GM18868 (cell line): ENCODE data around the gene MLN.

Experiments used
- ATAC-seq: cut with Tn5 transposase; IDR thresholded peaks from one replicate; pipeline ENCODE4 v1.9.1; 2021; ENCODE audit warnings: mild to moderate bottlenecking, moderate library complexity; ENCODE audit not compliant: unreplicated experiment

MLN gene, protein sequence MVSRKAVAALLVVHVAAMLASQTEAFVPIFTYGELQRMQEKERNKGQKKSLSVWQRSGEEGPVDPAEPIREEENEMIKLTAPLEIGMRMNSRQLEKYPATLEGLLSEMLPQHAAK

DNA sequence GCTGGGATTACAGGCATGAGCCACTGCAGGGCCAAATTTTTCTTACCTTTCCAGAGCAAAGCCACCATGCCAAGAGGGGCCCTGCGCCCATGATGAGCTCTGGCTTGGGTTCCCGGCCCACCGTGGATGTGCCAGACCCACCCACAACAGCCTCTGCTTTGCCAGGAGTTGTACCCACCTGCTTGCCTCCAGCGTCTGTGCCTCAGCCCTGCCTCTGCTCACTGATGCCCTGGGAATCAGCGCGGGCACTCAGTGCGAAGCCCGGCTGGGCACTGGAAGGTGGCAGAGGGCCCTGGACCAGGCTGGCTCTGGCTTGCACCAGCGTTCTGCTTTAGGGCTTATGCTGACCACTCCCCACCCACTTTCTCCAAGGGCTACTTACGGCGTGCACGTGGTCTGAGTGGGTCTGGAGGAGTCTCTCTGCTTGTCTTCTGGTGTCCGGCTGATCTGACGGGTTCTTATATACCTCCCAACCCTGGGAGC, at the start of gene MLN:
MLN (minus strand) TSS at position 433 of the 483 bp plus-strand sequence. CDS start 2,840 bp downstream, outside the sequence.
- ATAC-seq = no peak

DNA sequence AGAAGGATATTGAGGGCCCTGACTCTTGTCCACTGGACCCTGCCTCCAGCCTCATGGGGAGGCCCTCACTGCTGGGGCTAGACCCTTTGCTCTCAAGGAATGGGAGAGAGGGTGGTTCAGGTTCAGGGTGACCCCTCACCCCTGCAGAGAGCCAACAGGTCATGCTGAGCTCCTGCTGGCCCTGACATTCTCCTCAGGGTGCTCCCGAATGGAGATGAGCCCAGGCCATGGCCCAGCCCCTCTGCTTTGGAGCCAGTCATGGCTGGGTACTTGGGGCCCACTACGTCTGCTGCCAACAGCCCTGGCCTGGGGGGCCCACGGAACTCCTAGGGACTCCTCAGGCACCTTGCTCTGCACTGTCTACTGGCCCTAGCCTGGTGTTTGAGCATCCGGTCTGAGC, 49.2 kb upstream of the MLN start:
- ATAC-seq = no peak

DNA sequence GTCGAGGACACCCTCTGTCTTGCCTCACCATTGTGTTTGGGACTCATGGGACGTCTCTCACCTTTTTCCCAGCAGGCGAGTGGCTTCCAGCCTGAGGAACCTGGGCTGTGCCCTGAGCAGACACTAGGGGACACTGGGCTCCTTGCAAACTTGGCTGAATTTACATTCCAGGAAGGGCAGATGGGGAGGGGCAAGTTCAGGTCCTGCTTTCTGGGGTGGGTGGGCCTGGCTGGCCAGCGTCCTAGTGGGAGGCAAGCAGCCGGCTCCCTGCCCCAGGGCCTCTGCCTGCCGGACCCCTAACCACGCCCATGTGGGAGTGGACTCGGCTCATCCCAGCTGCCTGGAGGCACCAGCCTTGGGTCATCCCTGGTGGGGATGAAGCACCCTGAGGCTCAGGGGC, 48.2 kb upstream of the MLN start:
- ATAC-seq = no peak

DNA sequence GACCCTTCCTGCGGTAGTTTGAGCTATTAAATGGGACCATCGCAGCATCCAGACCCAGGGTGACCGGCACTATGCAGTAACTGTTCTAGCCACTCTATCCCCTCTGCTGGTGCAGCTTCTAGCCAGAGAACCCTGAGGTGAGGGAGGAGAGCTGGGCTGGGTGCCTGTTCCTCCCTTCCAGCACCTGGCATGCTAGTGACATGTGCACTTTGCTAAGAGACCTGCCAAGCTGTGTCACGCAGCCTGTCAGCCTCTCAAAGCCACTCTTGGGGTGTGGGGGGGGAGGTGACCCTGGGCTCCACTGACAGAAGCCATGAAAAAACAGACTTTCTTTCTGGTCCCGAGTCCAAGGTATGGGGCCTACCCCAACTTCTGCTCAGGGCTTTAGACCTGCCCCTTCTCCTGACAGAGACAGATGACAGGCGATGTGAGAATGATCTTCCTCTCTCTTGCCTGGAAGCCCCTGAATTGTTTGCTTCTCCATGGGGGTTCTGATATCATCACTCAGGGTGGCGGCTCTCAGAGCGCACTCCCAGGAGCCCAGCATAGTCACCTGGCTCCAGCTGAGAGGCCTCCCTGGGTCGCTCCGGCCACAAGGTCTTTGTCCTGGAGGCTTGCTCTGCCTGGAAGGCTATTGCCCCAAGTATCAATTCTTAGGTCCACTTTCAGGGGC, 47.2 kb upstream of the MLN start:
- no peak for ATAC-seq

DNA sequence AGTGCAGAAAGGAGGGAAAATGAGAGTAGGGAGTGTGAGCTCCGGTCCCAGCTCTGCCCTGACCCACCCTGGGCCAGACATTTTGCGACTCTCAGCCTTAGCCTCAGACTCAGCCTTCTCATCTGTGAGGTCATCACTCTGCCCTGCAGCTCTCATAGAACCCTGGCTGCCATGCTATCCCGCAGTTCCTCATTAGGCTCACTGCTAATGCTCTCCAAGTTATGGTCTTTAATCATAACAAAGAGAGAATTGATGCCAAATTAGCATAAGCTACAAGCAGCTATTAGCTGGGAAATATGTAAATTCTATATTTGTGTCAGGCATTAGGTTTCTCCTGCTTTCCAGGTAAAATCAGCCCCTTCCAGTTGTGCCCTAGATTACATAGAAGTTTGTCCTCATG, 46.5 kb upstream of the MLN start:
- ATAC-seq = no peak

DNA sequence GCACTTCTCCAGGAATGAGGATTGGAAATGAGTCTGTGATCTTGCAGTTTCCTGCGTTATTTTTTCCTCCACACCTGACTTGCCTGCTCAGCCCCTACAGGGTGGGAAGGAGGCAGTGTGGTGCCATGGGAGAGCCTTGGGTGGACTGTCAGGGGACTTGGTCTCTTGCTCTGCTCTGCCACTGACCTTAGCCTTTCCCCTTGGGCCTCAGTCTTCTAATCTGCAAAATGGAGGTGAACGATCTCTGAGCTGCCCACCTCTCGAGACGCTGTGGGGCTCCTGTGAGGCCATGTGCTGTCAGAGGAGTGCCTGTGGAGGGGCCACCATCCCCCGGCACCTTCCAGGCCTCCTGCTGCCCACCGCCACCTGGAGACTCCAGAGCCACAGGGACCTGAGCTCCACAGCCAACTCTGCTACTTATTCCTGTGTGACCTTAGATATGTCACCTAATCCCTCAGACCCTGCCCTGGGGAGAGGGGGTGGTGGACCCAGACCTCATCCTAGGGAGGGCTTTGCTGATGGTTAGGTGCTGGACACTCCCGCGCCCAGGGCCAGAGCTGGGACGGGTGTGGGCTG, 45.8 kb upstream of the MLN start:
- ATAC-seq = no peak

DNA sequence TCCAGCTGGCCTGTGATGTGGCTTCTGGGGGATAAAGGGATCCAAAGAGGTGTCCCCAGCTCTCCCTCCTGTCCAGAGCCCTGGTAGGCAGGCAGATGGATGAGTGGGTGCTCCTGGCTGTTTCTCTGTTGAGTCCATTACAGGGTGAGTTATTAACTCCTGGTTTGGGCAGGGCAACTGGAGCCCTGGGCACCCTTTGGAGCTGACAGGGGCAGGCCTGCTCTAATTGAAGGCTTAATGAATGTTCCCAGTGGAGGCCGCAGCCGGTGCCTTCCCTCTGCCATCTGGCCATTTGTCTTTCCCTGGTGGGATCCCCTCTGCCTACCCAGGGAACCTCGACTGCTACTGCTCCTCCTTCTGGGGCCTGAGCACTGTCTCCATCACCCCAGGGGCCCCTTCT, 44.7 kb upstream of the MLN start:
- no peak for ATAC-seq

DNA sequence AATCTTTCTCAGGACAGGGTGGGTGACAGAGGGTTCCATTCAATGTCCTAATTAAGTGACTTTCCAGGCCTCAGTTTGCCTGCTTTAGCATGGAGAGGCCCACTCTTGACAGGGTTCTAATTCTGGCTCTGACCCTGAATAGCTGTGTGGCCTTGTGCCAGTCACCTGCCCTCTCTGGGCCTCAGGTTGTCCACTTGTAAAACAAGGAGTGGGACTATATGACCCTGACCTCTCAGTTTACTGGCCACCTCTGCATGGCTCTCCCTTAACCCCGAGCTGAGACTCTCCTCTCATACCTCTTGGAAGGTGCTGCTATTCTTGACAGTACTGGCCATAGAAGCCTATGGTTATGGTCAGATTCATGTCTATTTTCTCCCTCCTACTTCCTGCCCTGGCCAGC, 44.1 kb upstream of the MLN start:
- no peak for ATAC-seq

DNA sequence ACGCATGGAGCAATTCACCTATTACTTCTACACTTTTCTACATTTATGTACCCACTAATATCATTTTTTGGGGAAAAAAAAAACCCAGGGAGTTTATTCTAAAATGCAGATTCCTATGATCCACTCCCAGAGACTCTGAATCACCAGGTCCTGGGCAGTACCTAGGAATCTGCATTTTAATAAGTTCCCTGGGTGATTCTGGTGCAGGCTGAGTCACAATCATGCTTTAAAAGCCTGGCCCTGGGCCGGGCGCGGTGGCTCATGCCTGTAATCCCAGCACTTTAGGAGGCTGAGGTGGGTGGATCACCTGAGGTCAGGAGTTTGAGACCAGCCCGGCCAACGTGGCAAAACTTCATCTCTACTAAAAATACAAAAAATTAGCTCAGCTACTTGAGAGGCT, 43.3 kb upstream of the MLN start:
- ATAC-seq = no peak

DNA sequence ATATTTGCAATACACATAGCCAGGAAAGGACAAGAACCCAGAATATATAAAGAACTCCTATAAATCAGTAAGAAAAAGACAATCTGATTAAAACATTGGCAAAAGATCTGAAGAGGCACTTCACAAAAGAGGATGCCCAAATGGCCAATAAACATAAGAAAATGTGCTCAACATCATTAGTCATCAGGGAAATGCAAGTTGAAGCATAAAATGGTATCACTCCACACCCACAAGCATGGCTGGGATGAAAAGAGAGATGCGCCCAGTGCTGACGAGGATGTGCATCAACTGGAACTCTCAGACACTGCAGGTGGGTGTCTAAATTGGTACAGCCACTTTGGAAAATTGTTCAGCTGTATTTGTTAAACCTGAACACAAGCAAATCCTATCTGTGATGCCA, 42.4 kb upstream of the MLN start:
- ATAC-seq = no peak

DNA sequence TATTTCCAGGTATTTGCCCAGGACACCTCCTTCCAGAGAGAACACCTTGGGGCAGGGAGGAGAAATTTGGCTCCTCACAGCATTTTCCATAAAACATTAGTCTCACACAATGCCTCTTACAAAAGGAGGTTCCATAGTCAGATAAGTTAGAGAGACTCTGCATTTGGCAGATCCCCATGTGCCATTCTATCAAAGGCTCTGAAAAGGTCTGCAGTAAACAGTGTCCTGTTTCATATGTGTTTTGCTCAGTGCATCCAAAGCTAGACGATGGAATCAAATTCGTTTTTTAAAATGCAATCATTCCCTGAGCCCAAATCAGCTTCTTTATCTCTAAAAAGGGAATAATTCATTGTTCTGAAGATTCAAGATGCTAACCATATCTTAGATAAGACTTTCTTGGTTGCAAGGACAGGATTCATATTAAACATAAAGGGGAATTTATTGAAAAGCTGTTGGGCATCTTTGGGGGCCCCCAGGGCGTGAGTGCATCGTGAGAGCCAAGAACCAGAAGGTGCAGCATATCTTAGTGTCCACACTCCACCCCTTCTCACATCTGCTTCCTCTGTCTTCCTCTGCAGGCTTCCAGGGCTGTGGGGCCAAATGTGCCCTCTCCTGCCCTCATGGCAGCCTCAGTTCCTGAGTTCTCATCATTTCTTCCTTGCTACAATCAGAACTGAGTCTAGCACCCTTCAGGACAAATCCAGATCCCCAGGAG, 41.4 kb upstream of the MLN start:
- ATAC-seq = no peak

DNA sequence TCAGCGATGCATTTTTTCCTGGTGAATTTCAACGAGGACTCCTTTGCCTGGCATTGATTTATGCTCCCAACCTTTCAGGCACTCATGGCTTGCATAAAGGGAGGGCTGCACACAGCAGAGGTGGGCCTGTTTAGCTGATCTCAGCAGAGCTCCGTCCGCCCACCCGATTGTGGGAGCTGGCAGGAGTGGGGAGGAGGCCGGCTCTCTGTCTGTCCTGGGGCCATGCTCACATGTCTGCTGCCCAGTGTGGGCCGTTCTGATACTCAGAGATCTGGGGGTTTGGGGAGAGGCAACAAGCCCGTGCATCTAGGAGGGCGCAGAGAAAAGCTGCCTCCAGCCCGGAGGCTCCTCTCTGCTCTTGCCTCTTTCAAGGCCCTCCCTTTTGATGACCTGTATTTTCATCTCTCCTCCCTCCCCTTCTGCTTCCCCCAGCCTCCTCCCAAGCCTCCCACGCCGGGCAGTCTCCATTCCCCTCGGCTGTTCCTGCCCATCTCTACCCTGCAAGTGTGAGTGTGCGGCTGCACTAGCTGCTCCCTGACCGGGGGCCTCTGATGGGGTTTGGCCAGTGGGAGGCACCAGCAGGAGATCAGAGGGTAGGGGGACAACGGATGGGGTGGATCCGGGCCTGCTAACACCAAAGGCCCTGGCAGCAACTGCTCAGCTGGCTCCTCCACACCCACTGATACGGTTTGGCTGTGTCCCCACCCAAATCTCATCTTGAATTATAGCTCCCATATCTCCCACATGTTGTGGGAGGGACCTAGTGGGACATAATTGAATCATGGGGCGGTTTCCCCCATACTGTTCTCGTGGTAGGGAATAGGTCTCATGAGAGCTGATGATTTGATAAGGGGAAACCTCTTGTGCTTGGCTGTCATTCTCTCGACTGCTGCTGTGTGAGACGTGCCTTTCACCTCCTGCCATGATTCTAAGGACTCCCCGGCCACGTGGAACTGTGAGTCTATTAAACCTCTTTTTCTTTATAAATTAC, 39.6 kb upstream of the MLN start:
- no peak for ATAC-seq

DNA sequence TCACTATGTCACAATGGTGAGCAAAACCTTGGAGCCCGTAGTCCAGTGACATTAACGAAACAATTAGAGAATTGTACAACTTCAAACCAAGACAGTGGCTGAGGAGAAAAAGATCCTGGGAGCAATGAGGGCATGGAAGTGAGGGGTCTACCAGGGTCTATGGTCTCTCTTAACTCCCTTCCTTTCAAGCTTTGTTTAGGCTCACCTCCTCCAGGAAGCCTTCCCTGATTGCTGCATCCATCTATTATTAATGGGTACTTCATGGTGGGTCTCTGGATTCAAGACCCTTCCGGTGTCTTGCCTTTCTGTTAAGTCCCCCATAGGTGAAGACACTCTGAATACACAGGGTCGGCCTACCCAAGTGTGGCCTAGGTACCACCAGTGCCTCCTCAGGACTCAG, 38.1 kb upstream of the MLN start:
- no peak for ATAC-seq

DNA sequence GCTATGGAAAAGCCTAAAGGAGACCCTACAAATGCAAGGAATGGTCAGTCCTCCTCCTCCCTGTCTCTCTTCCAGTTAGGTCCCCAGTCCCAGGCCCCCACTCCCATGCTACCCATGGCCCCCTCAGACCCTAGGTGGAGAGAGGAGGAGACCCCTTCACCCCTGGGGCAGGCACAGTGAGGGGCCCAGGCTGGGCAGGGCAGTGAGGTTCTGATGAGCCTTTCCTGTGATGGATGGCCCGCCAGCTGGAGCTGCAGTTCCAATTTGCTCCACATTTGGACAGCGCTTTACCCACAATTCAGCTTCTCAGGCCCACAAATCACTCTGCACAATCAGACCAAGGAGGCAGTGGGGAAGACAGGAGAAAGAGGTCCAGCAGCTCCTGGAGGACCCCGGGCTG, 37.3 kb upstream of the MLN start:
- no peak for ATAC-seq

DNA sequence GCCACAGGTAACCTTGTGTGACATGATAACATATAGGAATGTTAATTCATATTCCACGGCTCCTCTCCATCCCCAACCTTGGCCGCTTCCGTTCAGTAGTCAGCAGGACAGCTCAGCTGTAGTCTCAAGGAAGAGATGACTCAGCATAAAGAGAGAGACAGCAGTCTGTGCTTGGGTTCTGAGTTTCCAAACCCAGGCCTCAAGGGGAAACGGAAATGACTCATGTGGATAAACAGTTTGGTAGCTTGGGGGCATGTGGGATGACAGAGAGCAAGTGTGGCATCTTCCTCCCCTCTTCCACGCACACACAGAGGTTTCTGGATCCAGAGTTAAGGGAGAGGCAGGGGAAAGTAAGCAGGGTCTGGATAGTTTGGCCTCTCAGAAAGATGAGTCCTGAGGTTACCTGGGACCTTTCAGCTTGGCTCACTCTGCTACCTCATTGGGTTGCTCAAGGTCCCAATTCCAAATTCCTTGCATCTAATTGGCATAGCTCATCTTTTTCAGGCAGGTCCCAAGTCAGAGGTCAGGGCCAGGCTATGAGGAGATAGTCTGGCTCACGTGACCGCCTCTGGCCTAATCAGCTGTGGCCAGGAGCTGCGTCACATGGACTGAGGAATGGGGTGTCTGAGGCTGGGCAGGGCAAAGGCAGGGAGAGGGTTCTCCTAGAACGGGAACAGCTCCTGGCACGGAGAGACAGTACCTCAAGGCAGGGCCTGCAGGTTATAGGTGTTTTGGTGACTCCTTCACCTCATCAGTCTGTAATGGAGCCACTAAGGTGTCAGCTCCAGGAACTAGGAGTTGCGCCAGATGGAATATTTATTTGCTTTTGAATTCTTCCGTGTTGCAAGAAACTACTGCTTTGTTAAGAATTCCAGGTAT, 36.5 kb upstream of the MLN start:
- ATAC-seq = peak; percentile 60

DNA sequence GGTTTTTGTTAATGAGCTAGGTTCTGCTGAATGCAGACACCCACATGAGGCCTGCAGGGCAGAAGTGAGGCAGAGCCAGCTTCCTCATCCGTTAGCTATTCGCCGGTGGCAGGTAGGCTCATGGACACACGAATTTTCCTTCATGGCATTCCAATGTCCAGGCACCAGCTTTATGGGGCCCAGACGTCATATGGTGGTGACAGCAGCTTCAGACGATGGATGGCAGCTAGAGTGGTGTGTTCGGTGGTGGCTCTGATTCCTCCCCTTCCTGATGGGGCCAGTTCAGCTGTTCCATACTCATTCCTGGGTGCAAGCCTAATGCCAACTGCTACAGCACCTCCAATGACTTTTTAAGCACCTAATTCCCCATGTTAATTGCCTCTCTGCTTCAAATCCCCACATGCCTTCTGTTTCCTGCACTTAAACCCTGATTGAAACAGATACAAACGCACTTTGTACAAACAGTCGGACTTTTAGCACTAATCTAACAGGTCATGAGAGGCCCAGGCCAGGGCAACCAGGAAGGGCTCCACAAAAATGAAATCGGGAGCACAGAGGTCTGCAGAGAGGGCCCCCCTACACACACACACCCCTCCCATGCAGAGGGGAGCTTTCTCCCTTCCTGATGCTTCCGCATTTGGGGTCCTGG, 35.7 kb upstream of the MLN start:
- no peak for ATAC-seq

DNA sequence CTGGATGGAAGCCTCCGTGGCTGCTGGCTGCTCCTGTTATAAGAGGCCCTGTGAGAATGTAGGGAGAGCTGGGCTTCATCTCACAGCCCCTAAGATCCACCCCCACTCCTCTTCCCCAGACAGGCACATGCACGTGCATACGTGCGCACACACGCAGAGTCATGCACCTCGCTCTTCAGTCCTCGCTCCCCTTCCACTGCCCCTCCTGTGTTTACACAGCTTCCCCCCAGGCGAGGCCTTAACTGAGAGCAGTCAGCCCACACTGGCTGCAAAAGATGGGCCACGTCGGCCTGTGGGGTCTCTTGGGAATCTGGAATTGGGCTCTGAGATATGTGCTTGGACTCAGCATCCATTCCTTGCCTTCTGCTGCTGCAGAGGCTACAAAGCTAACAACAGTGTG, 35.2 kb upstream of the MLN start:
- no peak for ATAC-seq

DNA sequence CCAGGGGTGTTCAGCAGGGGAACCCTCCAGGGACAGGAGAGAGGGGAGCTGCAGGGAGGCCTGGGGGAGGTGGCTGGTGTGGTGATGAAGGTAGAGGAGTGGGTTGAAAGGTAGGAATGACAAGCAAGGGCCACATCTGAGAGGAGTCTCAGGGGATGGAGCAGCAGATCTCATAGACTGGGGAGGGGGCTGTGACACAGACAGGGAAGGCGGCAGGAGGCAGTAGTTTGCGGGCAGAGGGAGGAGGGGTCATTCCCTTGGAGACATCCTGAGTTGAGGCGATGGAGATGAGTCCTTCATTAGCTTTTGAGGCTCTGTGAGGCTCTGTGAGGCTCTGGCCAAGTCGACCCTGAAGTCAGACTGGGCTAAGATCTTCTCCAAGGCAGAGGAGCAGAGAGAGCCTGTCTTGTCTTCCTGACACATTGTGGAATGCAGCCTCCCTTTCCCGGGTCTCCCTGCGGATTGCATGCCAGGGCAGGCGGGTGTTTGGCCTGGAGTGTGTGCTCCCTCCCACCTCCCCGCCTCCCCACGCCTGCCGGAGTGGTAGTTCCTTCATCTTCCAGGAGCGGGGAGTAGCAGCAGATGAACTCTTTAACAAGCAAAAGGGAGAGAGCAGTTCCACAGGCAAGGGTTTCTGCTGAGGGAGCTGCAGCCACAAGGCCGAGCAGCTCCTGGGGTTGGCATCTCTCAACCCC, 34.3 kb upstream of the MLN start:
- ATAC-seq = no peak
